NCI-H2107 treated with DMSO at 0.1 percent for 48 hours (cell line): ENCODE data around the gene ARHGAP18.

ENCODE experiments used
- DNase-seq: peaks from one replicate; lab custom pipeline; 2025; ENCODE audit not compliant: unreplicated experiment; lab: John Stamatoyannopoulos, UW

ARHGAP18 gene

DNA sequence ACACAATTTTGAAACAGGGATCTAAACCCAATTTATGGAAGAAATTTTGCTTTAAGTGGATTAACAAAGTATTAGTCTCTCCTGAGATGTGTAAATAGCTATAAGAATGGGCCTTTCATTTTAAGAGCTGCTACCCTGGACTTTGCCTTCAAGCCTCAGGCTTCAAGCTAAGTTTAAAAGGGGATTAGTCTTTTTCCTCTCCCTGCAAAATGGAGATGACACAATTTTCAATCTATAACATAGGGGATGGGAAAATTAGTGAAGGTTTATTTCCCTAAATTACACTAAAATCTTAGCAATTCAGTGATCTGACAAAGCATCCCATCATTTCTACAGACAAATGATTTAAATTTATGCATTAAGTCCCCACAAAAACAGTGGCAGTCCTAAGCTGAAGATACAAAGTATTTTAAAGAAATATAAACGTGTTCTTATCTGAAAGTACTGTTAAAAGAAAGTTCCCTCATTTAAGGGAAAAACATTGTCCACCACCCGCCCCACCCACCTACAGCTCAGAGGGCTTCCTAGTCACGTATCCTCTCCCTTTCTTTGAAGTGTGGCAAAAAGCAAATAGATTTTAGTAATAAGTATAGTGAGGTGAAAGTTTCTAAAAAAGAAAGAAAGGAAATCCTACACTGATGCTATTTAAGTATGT, 14.5 kb downstream of the ARHGAP18 start:
- no peak for DNase-seq

DNA sequence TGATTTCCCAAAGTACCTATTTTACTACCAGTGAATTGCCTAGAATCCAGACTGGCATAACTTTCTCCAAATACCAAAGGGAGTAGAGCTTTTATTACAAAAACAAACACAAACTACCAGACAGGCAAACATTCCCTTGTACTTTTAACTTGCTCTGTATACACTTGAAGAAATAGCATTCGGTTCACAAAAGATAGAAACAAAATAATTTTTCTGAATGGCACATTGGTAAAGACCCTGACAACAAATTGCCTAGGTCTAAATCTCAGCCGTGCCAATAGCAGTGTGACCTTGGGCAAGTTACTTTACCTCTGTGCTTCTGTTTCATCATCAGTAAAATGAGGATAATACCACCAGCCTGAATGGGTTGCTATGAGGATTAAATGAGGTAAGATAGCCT, 15.9 kb downstream of the ARHGAP18 start:
- DNase-seq, result no peak

DNA sequence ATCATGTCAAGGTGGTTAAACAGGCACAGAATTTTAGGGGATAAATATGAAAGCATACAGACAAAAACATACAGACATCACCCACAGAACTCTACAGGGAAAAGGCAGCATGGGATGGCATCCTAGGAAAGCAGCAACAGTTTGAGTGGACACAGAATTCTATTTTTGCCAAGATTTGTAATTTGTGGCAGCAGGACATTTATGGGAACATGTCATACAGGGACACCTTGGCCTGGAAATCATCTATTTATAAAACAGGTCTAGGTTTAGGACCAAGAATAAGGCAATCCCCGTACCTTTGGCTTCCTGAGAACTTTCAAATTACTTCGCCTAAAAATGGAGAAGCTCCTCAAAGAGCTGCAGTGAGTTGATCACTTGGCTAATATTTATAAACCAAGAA, 17.5 kb downstream of the ARHGAP18 start:
- DNase-seq, result no peak

DNA sequence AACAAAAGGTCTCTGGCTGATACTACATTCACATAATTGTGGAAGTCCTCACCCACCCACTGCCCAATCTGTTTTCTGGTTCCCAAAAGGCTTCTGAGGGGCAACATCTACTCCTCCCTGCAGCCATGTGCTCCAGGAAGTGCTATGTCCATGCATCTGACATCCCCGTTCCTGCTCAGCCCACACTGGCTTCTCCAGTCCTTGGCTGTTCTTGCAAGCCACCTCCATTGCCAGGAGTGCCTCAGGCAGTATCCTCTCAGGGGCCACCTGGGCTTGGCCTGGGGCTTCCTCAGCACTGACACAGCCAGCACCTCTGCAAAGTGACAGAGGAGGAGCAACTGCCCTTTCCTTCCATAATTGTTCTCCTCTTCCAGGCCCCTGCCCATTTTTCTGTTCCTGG, 18.3 kb downstream of the ARHGAP18 start:
- DNase-seq, result no peak

DNA sequence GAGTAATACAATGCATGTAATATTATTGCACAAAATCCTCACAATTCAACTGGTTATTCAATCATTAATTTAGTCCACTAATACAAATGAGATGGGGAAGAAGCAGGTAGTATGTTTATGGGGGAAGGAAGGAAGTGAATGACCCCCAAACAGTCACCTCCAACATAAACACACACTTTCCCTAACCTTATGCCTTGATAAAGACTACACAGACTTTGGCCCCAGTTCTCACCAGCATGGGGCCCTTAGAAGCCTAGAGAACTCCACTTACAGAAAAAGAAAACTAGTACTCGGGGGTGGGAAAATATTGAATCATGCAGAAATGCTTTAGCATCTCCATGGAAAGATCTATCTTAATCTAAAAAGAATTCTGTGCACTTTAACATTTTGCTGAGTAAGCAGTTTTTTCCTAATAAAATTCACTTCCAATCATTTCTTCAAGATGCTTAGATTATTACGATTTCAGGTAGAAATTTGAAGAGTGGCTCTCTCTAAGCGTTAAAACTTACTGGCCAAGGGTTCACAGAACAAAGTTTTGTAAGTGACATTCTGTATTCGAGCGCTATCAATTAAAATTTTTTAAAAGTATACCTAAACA, 18.8 kb downstream of the ARHGAP18 start:
- no peak for DNase-seq

DNA sequence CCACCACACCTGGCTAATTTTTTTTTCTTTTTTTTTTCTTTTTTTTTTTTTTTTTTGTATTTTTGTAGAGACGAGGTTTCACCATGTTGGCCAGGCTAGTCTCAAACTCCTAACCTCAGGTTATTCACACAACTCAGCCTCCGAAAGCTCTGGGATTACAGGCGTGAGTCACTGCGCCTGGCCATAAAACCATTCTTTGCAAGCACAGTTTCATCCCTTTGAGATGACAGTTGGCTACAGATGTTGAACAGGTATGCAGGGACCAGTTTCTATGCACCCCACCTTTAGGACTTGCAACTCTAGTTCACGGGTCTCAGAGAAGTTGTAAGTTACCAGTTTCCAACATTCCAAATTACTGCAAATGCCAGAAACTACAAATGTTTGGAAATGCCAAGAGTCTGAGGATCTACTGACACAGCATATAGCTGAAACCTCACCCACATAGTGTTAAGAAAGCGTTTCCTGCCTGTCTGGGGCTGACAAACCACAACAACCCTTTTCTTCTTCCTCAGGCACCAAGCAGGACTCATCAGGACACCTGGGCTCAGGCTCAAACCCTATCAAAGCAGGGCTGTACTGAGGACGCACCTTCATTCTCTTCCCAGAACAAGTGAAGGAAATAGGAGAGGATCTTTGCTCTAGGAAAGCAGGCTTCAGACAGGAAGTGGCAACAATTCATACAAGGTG, 22.9 kb downstream of the ARHGAP18 start:
- no peak for DNase-seq

DNA sequence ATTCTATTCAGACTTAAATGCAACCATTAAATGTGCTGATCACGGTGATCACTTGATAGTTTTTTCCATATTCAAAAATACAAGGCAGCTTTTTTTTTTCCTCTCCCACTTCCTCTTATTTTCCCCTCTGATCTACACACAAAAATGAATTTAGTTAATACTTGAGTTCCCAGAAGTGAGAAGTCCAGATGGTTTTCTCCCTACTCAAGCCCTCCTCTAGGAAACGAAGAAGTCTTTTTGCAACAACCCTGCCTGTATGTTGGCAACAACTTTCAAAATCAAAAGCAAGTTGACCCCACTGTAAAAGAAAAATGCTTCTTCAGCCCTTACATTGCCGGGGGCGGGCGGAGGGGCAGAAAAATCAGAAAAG, 24.3 kb downstream of the ARHGAP18 start:
- no peak for DNase-seq

DNA sequence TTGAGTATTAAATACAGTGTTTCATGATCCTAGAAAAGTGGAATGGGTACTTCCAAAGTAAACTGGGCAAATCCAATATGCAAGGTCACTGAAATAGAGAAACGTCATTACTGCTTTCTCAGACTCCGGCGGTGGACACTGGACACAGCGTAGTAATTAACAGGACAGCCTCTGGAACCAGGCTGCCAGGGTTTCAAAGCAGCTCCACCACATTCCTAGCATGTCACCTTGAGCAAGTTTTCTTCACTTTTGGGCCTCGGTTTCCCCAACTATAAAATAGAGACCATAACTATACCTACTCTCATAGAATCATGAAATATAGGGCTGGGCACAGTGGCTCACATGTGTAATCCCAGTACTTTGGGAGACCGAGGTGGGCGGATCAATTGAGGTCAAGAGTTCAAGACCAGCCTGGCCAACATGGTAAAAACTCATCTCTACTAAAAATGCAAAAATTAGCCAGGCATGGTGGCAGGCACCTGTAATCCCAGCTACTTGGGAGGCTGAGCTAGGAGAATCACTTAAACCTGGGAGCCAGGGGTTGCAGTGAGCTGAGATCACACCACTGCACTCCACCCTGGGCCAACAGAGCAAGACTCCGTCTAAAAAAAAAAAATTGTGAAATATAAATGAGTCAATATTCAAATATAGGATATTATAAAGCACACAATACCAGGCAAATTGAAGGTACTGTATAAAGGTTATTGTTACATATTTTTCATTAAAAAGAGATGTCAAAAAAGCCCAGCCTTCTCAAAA, 24.9 kb downstream of the ARHGAP18 start:
- DNase-seq, result no peak

DNA sequence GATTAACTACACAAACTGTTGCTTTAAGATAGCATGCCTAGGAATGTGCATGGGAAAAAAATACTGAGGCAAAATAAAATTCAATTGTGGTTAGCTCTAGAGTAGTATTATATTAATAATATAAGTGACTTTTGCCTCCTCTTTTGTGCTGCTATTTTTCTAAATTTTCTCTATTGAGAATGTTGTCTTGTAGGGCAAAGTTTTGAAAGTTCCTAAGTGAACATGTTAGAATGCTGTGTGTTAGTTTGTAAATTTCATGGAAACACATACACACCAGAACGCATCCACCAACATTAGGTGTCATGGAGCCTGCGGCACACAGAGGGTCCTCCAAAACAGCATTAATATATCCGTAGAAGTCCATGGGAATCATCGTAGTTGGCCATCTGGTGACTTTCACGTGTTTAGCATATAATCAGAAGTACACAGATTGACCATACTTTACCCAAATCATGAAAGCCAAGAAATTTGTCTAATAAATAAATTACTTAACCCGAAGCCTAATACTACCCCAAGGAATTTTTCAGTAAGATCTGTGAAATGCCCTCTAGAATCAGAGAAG, 25.6 kb downstream of the ARHGAP18 start:
- no peak for DNase-seq

DNA sequence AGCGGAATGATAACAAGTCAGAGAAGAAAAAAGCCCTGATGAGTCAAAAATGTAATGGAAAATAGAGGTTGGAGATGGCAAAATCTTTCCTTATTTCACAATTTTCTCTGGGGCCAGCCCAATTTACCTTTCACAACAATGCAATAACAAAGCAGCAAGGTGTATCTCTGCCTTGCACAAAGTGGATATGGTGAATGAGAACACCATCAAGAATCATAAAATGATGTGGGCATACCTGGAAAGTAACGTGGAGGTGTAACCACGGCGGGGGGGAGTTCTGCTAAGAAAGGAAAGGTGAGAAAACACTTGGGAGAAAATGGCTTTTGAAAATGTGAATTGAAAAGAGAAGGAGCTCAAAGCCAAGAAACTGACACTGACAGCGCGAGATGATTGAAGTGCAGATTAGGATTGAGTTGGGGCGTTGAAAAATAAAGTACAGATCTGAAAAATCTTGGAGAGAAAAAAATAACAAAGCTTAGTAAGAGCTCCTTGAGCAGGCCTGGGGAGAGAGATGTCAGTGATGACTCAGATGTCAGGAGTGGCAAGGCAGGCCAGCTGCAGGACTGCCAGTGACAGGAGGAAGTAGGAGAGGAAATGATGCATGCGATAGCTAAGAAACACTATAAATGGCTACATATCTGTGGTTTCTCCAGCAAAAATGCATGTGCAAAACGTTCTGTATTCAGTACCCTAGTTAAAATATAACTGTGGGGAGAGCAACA, 26.2 kb downstream of the ARHGAP18 start:
- DNase-seq, result peak; percentile 53

DNA sequence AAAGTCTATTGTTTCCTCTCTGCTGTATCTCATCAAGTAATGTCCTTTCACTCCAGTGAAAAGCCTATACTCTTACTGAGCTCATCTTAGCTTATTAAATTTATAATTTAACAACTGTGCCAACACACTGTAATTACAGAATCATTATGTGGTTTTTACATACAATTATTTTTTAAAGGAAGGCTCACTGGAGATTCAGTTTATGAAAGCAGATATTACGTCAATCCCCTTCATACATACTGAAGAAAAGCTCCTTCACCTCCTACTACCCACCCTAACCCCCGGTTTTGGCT, 28.1 kb downstream of the ARHGAP18 start:
- no peak for DNase-seq

DNA sequence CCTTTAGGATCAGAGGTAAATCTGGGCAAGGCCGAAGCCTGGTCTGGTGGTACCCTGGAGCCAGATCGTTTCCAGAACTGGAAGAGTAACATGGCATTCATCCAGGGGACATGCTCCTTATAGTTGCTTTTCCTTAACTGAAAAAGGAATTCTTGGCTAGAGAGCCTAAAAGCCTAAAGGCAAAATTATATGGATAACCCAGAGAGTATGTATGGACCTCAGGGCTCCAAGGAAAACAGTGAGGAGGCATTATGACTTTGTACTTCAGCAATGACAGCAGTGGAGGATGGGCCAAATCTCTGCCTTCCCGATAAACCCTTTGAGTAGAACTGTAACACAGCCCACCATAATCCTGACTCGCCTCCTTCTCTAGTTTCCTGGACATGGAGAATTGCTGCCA, 29.3 kb downstream of the ARHGAP18 start:
- no peak for DNase-seq

DNA sequence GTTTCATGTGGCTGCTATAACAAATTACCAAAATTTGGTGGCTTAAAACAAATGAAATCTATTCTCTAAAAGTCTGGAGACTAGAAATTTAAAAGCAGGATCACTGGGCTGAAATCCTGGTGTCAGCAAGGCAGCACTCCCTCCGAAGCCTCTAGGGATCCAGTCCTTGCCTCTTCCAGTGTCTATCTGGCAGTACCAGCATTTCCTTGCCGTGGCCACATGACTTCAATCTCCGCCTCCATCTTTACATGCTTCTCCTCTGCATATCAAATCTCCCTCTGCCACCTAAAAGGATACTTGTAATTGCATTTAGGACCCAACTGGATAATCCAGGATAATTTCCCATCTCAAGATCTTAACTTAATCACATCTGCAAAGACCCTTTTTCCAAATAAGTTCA, 30.2 kb downstream of the ARHGAP18 start:
- DNase-seq, result no peak

DNA sequence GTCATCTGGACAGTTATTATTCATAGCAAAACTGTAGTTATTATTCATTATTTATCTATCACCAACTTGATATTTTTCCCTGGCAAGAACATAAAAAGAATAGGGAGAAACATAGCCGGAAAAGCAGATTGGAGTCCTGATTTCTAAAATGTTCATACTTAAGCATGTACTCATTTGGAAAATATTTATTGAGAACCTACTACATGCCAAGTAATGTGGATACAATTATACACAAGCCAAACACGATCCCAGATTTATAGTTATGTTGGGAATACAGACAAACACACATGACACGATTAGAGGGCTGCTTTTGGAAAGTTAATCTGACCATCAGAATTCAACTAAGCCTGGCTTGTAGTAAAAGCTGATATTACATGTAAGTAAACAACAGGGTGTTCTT, 30.7 kb downstream of the ARHGAP18 start:
- no peak for DNase-seq

DNA sequence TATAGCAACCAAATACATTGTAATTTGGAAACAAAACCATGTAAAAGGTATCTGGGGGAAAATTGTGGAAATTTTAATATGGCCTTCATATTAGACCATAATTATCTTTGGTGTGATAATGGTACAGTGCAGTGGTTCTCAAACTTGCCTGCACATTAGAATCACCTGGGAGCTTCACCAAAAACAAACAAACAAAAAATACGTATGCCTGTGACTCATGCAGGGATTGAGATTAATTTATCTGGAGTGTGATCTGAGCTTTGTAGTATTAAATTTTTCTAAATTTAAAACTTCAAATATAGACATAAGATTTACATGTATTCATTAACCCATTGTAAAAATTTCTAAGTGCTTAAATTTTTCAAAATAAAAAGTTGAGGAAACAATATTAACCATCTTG, 31.5 kb downstream of the ARHGAP18 start:
- no peak for DNase-seq

DNA sequence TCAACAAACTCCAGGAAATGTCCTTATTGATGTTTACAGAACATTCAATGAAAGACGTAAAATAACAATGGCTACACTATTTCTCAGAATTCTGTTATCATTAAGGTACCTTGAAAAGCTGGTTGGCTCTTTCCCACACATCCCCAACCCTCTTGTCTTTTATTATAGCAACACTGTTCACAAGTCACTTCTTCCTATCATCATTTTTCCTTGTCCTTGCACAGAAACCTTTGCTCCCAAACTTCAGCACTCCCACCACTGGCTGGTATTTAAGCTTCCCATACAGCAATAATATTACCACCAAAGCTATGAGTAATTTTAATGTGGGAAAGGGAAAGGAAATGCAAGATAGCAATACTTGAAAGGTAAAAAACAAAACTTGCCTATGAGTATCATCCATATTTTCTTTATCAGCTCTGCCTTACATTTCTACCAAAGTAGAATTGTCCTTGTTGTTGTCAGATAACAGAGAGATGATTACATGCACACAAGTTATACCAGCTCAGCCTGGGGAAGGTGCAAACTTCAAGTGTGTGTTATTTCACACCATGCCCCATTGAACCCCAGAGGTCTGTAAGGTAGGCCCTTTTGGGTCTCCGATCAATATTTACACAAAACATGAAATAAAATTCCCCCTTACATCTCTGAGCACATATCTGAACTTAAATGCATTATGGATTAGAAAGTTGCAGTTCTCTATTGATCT, 32.2 kb downstream of the ARHGAP18 start:
- no peak for DNase-seq

DNA sequence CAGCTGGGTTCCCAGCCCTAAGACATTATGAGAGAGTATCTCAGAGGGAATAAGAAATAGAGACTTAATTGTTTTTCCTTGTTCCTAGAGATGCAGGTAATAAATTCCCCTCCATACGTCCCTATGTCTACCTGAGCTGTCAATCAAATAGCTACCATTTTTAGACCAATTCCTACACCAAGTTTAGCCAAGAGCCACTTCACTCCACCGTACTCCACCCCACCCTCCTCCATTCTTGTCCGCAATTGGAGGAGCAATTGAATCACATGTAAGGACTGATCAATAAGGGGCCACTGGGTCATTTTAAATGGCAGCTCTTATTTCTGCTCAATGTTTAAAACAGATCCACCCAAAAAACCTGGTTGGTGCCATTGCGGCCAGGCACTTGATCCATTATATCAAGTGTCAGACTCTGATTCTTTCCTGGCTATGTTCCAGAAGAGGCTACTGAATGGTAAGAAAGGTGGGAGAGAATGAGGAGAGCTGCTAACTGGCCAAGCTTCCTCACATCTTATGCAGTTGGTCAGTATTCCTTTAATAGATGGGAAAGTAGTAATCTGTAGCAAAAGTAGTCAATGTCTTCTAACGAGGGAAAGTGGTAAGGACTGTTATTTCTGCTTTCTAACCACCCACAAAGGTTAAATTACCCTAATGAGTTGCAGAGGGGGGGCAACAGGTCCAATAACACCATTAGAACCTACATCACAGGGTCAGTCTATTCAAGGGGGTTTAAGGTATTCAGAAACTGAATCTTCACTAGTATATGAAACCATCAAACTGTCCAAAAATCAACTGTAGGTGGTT, 34.1 kb downstream of the ARHGAP18 start:
- no peak for DNase-seq

DNA sequence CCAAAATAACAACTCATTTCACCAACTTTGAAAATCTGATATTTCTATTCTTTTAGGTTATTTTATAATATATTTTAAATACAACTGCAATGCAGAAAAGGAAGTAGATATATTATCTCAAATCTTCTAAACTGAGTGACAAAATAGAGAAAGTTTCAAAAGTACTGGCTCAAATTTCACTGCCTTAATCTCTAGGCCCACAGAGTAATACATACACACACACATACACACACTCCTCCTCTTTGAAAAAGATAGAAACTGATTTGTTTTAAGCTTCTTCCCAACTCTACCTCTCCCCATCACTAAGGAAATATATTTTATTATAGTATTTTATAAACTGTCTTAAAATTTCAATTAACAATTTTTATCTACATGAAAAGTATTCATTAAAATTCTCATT, 36.2 kb downstream of the ARHGAP18 start:
- DNase-seq, result no peak

DNA sequence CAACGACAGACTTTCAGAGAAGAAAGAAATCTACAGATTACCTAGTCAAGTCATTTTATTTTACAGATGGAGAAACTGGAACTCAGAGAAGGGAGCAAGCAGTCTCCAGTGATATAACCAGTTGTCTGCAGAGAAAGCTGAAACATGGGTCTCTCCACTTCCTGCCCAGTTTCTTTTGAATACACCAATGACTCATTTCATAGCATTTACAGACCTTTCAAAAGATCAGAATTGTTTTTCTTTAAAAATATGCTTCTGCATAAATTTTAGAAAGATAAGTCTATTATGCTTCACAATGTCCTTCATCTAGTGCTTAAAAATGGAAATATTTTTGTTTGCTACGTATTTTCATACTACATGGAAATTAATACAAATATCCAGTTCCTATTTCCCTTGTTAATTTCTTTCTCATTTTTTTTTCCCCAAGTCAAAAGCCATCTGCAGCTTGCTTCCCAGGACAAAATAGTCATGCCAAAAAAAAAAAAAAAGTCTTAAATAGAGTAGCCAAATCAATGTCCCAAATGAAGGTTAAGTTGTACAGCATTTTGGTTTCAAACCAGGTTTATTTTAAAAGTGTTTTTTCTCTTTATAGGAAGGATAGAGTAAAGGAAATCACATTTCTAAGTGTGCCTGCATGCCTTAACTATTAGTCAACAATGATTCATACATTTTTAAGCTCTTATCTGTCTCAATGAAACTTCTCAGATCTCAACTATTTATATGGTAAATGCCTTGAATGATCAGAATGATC, 36.9 kb downstream of the ARHGAP18 start:
- DNase-seq, result no peak
